Activated gamma-delta T cell (primary cell): ENCODE data around the gene NUDCD2.

Experiments used
- DNase-seq: peaks from one replicate; lab custom pipeline; 2025; lab: John Stamatoyannopoulos, UW
- total RNA-seq, 2 donors: gene quantifications; one replicate each; lab custom pipeline; 2026; lab: John Stamatoyannopoulos, UW

The NUDCD2 gene
- total RNA-seq = 27.5 to 29.2 reads per million in 2 donors

- peak; percentile 87 for DNase-seq
Measured at GRCh38 chr5:163459819-163460561, at the start of gene NUDCD2. NUDCD2 (minus strand) TSS chr5:163460102; CDS start chr5:163460050, 52 bp downstream.

GRCh38 chr5:163509291-163509951, 49.5 kb upstream of the NUDCD2 start:
- no peak for DNase-seq

- no peak for DNase-seq
Measured at GRCh38 chr5:163508753-163509152, 48.9 kb upstream of the NUDCD2 start.

GRCh38 chr5:163506726-163507125, 46.8 kb upstream of the NUDCD2 start:
- DNase-seq = no peak

- DNase-seq = no peak
Measured at GRCh38 chr5:163506095-163506457, 46.2 kb upstream of the NUDCD2 start.

GRCh38 chr5:163505368-163506094, 45.6 kb upstream of the NUDCD2 start, which contains the start of gene MAT2B:
MAT2B (plus strand) TSS chr5:163505619; CDS start chr5:163505687, 68 bp downstream.
- peak; percentile 96 for DNase-seq

GRCh38 chr5:163505049-163505367, 45.1 kb upstream of the NUDCD2 start:
- no peak for DNase-seq

- no peak for DNase-seq
Measured at GRCh38 chr5:163504079-163504931, 44.4 kb upstream of the NUDCD2 start.

- no peak for DNase-seq
Measured at GRCh38 chr5:163503106-163504078, 43.5 kb upstream of the NUDCD2 start.

GRCh38 chr5:163502521-163502920, 42.6 kb upstream of the NUDCD2 start:
- DNase-seq = no peak

GRCh38 chr5:163498886-163499285, 39.0 kb upstream of the NUDCD2 start:
- DNase-seq = no peak

GRCh38 chr5:163497315-163497714, 37.4 kb upstream of the NUDCD2 start:
- no peak for DNase-seq

GRCh38 chr5:163496286-163496685, 36.4 kb upstream of the NUDCD2 start:
- no peak for DNase-seq

- no peak for DNase-seq
Measured at GRCh38 chr5:163489745-163490075, 29.8 kb upstream of the NUDCD2 start.

- DNase-seq = no peak
Measured at GRCh38 chr5:163489055-163489744, 29.3 kb upstream of the NUDCD2 start.

- DNase-seq = no peak
Measured at GRCh38 chr5:163478982-163479271, 19.0 kb upstream of the NUDCD2 start.

GRCh38 chr5:163478126-163478981, 18.5 kb upstream of the NUDCD2 start:
- no peak for DNase-seq

- no peak for DNase-seq
Measured at GRCh38 chr5:163475411-163475810, 15.5 kb upstream of the NUDCD2 start.

- no peak for DNase-seq
Measured at GRCh38 chr5:163473635-163474243, 13.8 kb upstream of the NUDCD2 start.
